GM18868 (cell line): ENCODE measurements around the gene AWAT1.
A peak's percentile ranks its signal among the peaks of the same experiment; 100 is the strongest.
"Not testable (repeated sequence)": the region's sequence is repeated elsewhere in the genome, so short reads cannot be mapped to it uniquely, and the experiment has no call there.

Experiments used
- ATAC-seq: cut with Tn5 transposase; IDR thresholded peaks from one replicate; pipeline ENCODE4 v1.9.1; 2021; ENCODE audit warnings: mild to moderate bottlenecking, moderate library complexity; ENCODE audit not compliant: unreplicated experiment

AWAT1 gene

GRCh38 chrX:70260104-70260503 lies 25.6 kb downstream of the AWAT1 start, which contains the start of gene P2RY4:
Gene P2RY4 (minus strand): TSS chrX:70260204. CDS start chrX:70259624, 580 bp downstream.
- ATAC-seq: no peak

GRCh38 chrX:70262952-70263567 lies 28.6 kb downstream of the AWAT1 start:
- ATAC-seq: peak; percentile 88

GRCh38 chrX:70264784-70265183 lies 30.3 kb downstream of the AWAT1 start:
- no peak for ATAC-seq

- ATAC-seq: no peak
These were observed 33.6 kb downstream of the AWAT1 start, which contains the start of gene ARR3 for GRCh38 chrX:70268034-70268433. Gene ARR3 (plus strand): TSS chrX:70268334. CDS start chrX:70269386, 1,052 bp downstream.

DNA sequence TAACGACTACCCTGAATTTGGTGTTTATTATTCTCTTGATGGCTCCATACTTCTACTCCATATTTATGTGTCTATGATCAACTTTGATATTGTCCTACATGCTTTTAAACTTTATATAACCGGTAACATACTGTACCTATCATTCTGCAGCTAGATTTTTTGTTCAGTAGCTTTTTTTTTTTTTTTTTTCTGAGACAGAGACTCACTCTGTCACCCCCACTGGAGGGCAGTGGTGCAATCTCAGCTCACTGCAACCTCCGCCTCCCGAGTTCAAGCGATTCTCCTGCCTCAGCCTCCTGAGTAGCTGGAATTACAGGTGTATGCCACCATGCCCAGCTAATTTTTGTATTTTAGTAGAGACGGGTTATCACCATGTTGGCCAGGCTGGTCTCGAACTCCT lies 39.6 kb downstream of the AWAT1 start:
- ATAC-seq: not testable (repeated sequence)

DNA sequence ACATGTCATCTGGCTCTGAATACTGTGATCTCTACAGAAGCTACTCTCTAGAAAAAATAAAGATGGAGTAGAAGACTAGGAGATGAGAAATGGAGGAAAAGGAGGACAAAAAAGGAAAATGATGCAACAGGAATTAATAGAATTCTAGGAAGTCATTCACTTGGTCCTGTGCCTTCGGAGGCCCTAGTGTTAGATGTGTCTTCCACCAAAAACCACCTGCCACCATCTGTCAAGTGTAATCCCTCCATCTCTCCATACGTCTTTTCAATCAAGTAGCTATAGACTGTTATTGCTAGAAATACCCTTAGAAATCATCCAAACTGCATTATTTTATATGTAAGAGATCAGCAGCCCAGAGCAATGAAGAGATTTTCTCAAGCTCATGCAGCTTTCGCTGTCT lies 44.6 kb downstream of the AWAT1 start:
- ATAC-seq: no peak

- ATAC-seq: no peak
These were observed 46.1 kb downstream of the AWAT1 start for GRCh38 chrX:70280573-70280972.

- no peak for ATAC-seq
These were observed 47.5 kb downstream of the AWAT1 start, which contains the start of gene RAB41 for GRCh38 chrX:70281951-70282350. Gene RAB41 (plus strand): TSS chrX:70282172. CDS start chrX:70282218, 46 bp downstream.

GRCh38 chrX:70289168-70289792 lies 54.8 kb downstream of the AWAT1 start:
- no peak for ATAC-seq
